Measurements from ENCODE around the gene RIPPLY3.

RIPPLY3 gene

DNA sequence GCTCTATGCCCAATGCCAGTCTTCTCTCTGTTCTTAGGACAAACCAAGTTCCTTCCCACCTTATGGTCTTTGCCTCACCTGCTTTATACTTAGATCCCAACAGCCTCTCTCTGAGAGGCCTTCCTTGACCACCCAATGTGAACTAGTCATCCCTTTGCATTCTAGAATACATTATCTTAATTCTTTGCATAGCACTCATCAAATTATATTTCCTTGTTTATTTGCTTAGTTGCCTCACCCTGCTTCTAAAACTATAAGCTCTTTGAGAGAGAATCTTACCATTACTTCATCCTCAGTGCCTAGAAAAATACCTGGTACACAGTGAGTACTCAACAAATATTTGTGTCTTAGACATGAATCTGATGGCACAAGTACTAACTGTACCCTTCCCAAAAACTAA, 58.3 kb downstream of the RIPPLY3 start:
- DNase-seq, result no peak

GRCh38 chr21:37065561-37066177, 59.2 kb downstream of the RIPPLY3 start:
- no peak for DNase-seq
